AG10803 (cell line): ENCODE measurements around the gene CIAO3.
A peak's percentile ranks its signal among the peaks of the same experiment; 100 is the strongest.

ENCODE experiments used
- DNase-seq: peaks from one replicate; pipeline ENCODE4 v3.0.0; 2010; ENCODE audit warnings: low read depth
- H3K4me3 ChIP-seq: 2 replicates; pipeline ENCODE4 v1.5.1; 2011; ENCODE audit warnings: mild to moderate bottlenecking, low read length, control low read depth
- TF ChIP-seq, protein P1 (sequence below): conservative IDR thresholded peaks from 2 replicates; pipeline ENCODE4 v1.5.1; 2011; ENCODE audit warnings: mild to moderate bottlenecking, low read length, control low read depth, inconsistent platforms

CIAO3 gene

DNA sequence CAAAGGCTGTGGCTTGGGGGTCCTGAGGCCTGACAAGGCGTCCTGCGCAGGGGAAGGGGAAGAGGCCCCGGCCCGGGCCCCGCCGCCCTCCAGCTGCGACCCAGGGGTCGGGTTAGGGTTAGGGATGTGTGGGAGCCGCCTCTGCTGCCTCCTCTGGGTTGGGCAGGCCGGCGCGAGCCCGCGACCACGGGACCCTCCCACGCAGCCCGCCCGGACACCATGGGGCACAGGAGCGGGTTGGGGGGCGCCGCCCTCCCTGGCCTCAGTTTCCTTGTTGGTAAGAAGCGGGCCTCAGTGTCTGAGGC lies 386 bp downstream of the CIAO3 start:
- H3K4me3 ChIP-seq, result peak overlapping the region; percentile 73
- no peak for DNase-seq
- TF ChIP-seq, protein P1, sequence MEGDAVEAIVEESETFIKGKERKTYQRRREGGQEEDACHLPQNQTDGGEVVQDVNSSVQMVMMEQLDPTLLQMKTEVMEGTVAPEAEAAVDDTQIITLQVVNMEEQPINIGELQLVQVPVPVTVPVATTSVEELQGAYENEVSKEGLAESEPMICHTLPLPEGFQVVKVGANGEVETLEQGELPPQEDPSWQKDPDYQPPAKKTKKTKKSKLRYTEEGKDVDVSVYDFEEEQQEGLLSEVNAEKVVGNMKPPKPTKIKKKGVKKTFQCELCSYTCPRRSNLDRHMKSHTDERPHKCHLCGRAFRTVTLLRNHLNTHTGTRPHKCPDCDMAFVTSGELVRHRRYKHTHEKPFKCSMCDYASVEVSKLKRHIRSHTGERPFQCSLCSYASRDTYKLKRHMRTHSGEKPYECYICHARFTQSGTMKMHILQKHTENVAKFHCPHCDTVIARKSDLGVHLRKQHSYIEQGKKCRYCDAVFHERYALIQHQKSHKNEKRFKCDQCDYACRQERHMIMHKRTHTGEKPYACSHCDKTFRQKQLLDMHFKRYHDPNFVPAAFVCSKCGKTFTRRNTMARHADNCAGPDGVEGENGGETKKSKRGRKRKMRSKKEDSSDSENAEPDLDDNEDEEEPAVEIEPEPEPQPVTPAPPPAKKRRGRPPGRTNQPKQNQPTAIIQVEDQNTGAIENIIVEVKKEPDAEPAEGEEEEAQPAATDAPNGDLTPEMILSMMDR, result no peak

DNA sequence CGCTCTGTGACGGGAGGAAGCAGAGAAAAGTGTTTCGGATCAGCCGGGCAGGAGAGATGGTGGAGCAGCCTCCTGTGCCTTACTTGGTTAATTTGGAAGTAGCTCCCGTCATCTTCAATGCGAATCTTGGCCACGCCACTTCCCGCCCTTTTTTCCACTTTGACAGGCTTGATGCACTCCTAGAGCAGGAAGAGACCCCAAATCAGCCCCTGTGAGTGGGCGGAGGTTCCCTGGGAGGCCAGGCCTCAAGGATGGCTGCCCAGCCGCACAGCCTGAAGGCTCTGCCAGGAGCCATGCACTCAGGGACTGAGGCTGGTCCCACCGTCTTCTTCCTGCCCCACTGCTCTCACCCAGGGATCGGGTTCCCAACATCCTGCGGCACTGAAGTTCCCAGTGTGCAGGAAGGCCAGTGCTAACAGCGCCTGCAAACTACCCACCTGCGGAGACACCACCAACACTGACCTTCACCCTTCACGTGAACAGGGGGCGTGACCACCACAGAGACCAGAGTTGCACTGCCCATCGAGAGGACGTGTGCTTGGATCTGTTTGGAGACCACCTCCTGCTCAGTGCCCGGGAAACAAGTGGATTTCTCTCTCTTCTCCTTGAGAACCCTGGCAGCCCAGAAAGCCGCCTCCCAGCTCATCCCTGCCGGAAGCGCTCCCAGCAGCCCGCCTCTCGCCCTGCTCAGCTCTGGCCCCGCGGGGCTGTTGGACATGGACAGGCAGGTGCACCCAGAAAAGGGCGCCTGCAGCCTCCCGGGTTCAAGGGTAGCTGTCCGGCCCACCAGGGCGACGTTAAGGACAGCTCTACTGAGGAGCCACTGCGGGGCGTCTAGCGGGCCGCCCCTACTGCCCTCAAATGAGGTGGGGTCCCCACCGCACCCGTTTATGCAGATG lies 988 bp downstream of the CIAO3 start:
- peak overlapping the region; percentile 73 for H3K4me3 ChIP-seq
- DNase-seq, result no peak
- TF ChIP-seq, protein P1, result no peak

DNA sequence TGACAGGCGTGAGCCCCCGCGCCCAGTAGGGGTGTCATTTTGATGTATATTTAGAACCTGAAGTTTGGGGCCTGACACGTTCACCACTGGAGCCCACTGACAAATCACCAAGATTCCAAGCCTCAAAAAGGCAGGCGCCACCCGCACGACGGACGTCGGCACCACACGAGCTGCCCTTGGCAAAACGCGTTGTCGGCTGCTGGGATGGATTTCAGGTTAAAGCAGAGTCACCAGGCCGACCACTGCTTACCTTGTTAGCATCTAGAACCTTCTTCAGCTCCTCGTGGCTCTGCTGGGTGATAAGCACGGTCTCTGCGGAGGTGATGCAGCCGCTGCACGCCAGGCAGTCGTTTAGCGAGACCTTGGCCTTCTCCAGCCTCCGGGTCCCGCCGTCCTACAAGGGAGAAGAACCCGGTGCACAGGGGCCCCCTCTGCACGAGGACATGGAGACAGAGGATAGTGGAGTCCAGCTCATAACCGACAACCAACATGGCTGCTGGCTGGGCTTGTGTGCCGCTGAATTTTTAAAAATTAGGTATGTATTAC lies 3.8 kb downstream of the CIAO3 start:
- TF ChIP-seq, protein P1, result no peak
- H3K4me3 ChIP-seq, result no peak overlapping the region
- no peak for DNase-seq

DNA sequence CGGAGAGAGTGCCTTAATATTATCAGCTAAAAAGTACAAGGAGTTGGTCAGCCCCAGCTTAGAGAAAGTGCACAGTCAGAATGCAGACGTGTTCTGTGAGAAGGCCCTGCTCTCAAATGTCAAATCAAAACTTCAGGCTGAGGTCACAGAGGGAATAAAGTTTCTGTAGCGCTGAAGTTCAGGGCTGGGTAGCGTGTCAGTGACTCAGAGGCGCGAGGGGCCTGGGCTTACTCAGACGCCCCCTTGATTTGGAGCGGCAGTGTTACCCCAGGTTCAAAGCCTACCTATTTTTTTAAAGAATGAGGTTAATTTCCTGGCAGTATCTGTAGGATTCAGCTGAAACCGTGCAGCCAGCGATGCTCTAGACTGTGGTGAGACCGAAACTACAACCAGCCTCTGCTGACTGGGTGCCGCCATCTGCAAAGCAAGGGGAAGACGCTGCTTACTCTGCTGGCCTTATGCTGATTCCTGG lies 4.8 kb downstream of the CIAO3 start:
- no peak for DNase-seq
- no peak overlapping the region for H3K4me3 ChIP-seq
- TF ChIP-seq, protein P1, result no peak

DNA sequence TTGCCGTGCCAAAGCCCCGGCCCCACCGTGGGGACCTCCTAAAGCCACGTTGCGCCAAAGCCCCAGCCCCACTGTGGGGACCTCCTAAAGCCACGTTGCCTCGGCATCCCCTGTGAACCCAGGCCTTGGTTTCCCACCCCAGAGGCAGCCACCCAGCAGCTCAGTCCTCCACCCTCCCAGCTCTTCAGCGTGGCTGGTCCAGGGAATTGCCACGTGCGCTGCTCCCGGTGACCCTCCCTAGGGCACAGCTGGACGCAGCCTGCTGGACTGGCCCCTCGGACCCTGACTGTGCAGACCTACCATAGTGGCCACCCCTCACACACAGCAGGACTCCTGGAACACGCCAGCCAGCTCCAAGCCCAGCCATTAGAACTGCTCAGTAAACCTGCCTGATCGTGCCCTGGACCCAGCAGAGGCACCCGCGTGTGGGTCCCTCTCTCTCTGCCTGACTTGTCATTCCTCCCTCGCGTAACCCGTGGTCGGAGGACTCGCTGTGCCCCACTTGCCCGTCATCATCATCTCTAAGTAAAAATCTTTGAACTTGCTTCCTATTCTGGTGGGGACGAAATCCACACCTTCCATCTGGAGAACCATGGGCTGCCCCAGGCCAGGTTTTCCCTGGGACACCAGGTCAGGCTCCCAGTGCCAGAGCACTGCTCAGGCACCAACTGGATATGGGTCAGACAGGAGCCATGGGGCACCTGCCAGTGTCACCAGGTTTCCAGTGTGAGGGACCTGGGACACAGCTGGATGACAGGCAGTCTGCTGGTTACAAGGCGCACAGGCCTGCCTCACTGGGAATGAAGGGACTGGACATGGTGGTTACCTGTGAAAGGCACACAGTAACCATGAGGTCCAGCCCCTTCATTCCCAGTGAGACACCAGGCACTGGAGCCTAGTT lies 5.6 kb downstream of the CIAO3 start:
- TF ChIP-seq, protein P1, result no peak
- H3K4me3 ChIP-seq, result no peak overlapping the region
- DNase-seq, result no peak

- TF ChIP-seq, protein P1, result no peak
- no peak for DNase-seq
- no peak overlapping the region for H3K4me3 ChIP-seq
Measured at GRCh38 chr16:734208-734980, 6.4 kb downstream of the CIAO3 start.
